Keratinocyte (primary cell): ENCODE results near the gene SPON1. TPM values are rescaled to one million over a fixed set of nuclear protein-coding genes. Genes with fewer than 3 reads are reported as not detected.

Experiments used
- DNase-seq: peaks from one replicate; pipeline ENCODE4 v3.0.0-alpha.2; 2011; ENCODE audit warnings: low read depth, missing footprints, low spot score
- FAIRE-seq: peaks from 2 replicates; lab custom pipeline; 2011; peaks lifted over from hg19 to GRCh38; lab: Jason Lieb, UNC
- H2AFZ ChIP-seq: 2 replicates; pipeline ENCODE4 v1.6.0; 2012; ENCODE audit warnings: low read length, control low read depth, inconsistent platforms; ENCODE audit not compliant: control insufficient read depth
- H3K27ac ChIP-seq: 2 replicates; pipeline ENCODE4 v1.5.1; 2011; ENCODE audit warnings: low read length; ENCODE audit not compliant: control insufficient read depth, insufficient read depth
- H3K27me3 ChIP-seq: 3 replicates; pipeline ENCODE4 v1.6.0; 2011; ENCODE audit warnings: low read length; ENCODE audit not compliant: control insufficient read depth, insufficient read depth; ENCODE audit errors: extremely low read depth
- H3K36me3 ChIP-seq, 2 experiments: 2 replicates in 1 of 2; 3 replicates in 1 of 2; pipeline ENCODE4 v1.5.1; 2011; ENCODE audit warnings: low read length in 2 of 2, mild to moderate bottlenecking in 1 of 2; ENCODE audit not compliant: control insufficient read depth in 2 of 2, insufficient read depth in 2 of 2; ENCODE audit errors: extremely low read depth in 1 of 2
- H3K4me1 ChIP-seq: 3 replicates; pipeline ENCODE4 v1.5.1; 2011; ENCODE audit warnings: low read length; ENCODE audit not compliant: control insufficient read depth, insufficient read depth; ENCODE audit errors: extremely low read depth
- H3K4me2 ChIP-seq: 3 replicates; pipeline ENCODE4 v1.6.0; 2011; ENCODE audit warnings: low read depth, low read length; ENCODE audit not compliant: control insufficient read depth, insufficient read depth; ENCODE audit errors: extremely low read depth
- H3K4me3 ChIP-seq, 3 experiments: fragments of 200-600 bp in 1 of 3; sonication (generic) in 1 of 3; 2 replicates in 2 of 3; 3 replicates in 1 of 3; pipeline ENCODE4 v1.5.1; 2011 to 2016; ENCODE audit warnings: low read length in 3 of 3, mild to moderate bottlenecking in 3 of 3, control low read depth in 2 of 3, inconsistent platforms in 1 of 3, low read depth in 1 of 3, mixed read lengths in 1 of 3, mixed run types in 1 of 3, moderate library complexity in 1 of 3; ENCODE audit not compliant: control insufficient read depth in 2 of 3, insufficient read depth in 2 of 3; ENCODE audit errors: extremely low read depth in 1 of 3
- H3K79me2 ChIP-seq: 2 replicates; pipeline ENCODE4 v1.6.0; 2012; ENCODE audit warnings: low read length; ENCODE audit not compliant: control insufficient read depth, insufficient read depth
- H3K9ac ChIP-seq: 3 replicates; pipeline ENCODE4 v1.6.0; 2011; ENCODE audit warnings: low read length; ENCODE audit not compliant: control insufficient read depth, insufficient read depth; ENCODE audit errors: extremely low read depth
- H3K9me1 ChIP-seq: 3 replicates; pipeline ENCODE4 v1.6.0; 2011; ENCODE audit warnings: low read length; ENCODE audit not compliant: control insufficient read depth, insufficient read depth; ENCODE audit errors: extremely low read depth
- H3K9me3 ChIP-seq: 2 replicates; pipeline ENCODE4 v1.5.1; 2012; ENCODE audit warnings: low read depth, low read length; ENCODE audit not compliant: control insufficient read depth
- H4K20me1 ChIP-seq: 3 replicates; pipeline ENCODE4 v1.6.0; 2011; ENCODE audit warnings: low read length; ENCODE audit not compliant: control insufficient read depth, insufficient read depth; ENCODE audit errors: extremely low read depth
- CTCF ChIP-seq, 3 experiments: IDR thresholded peaks in 1 of 3; conservative IDR thresholded peaks in 1 of 3; optimal IDR thresholded peaks in 1 of 3; 2 replicates in 2 of 3; 3 replicates in 1 of 3; pipeline versions ENCODE3 to v1.5.1; 2011; ENCODE audit warnings: low read length in 3 of 3, mild to moderate bottlenecking in 3 of 3, moderate library complexity in 2 of 3, control low read depth in 1 of 3, inconsistent platforms in 1 of 3; ENCODE audit not compliant: insufficient read depth in 2 of 3; ENCODE audit errors: extremely low read depth in 1 of 3
- EZH2 ChIP-seq: IDR thresholded peaks from one replicate; pipeline ENCODE4 v1.6.1; 2012; ENCODE audit warnings: inconsistent platforms, mild to moderate bottlenecking, low read length, moderate library complexity
- dilution Hi-C: fragments of 300-500 bp; cut with MboI; formaldehyde crosslinking; loops from one replicate; pipeline ENCODE4 v1.7.0; 2020; ENCODE audit warnings: low sequenced_read_pairs; ENCODE audit not compliant: extremely low pct_ligation_motif_present
- polyA plus RNA-seq, 5 experiments: library from polyadenylated mRNA; depleted of rRNA in 3 of 5; stranded (reverse) in 3 of 5; stranded (forward) in 1 of 5; unstranded in 1 of 5; fragments of >200 nt; gene quantifications; 1 replicate in 1 of 5; 2 replicates in 3 of 5; 3 replicates in 1 of 5; pipeline versions ENCODE4 v1.2.1 to v1.2.3, GENCODE V29; 2011 to 2012; ENCODE audit warnings: missing spikeins in 2 of 5, low read depth in 1 of 5, low replicate concordance in 1 of 5

The SPON1 gene
- polyA plus RNA-seq, 1 donor (not counting 4 experiments of a cell fraction or from before 2014, with no cell fraction given), result not detected

- Histone ChIP-seq H3K27ac (no peak overlapping the region), H4K20me1 (no peaks in the 10 kb centered on the region), H3K9me3 (no peaks in the 10 kb centered on the region), H3K27me3 (peaks cover 4% of the 10 kb centered on the region), H3K4me3 (no peak overlapping the region), H3K79me2 (no peaks in the 10 kb centered on the region), H3K4me2 (no peak overlapping the region), H3K4me1 (peaks cover 3% of the 10 kb centered on the region), H2AFZ (no peak overlapping the region), H3K9me1 (no peaks in the 10 kb centered on the region), H3K36me3 (no peaks in the 10 kb centered on the region), H3K9ac (no peak overlapping the region)
- FAIRE-seq (no peak), DNase-seq (no peak)
- dilution Hi-C loops, result no loop called here
- TF ChIP-seq EZH2 (no peak), CTCF (optimal IDR thresholded peaks at IDR 0.05 in 1 of 3, IDR thresholded peaks at IDR 0.05 in 1 of 3, conservative IDR thresholded peaks at IDR 0.05 in 1 of 3; ENCODE audit: extremely low read depth in 1 of 3, insufficient read depth in 2 of 3, low read length in 3 of 3) (no peak)
These were observed 97.0 kb downstream of the SPON1 start for GRCh38 chr11:14059491-14059890.

GRCh38 chr11:14061721-14062120 lies 99.2 kb downstream of the SPON1 start:
- Histone ChIP-seq H3K4me3 (no peak overlapping the region), H3K9me3 (no peaks in the 10 kb centered on the region), H3K4me2 (no peak overlapping the region), H4K20me1 (no peaks in the 10 kb centered on the region), H3K36me3 (no peaks in the 10 kb centered on the region), H3K9ac (no peak overlapping the region), H3K4me1 (peaks cover 3% of the 10 kb centered on the region), H3K9me1 (no peaks in the 10 kb centered on the region), H3K27me3 (peaks cover 9% of the 10 kb centered on the region), H2AFZ (no peak overlapping the region), H3K79me2 (no peaks in the 10 kb centered on the region), H3K27ac (no peak overlapping the region)
- dilution Hi-C loops, result no loop called here
- DNase-seq, result no peak
- TF ChIP-seq EZH2 (no peak), CTCF (optimal IDR thresholded peaks at IDR 0.05 in 1 of 3, IDR thresholded peaks at IDR 0.05 in 1 of 3, conservative IDR thresholded peaks at IDR 0.05 in 1 of 3; ENCODE audit: extremely low read depth in 1 of 3, insufficient read depth in 2 of 3, low read length in 3 of 3) (no peak)
- no peak for FAIRE-seq
